DMS 273 (cell line): ENCODE data around the gene MMP21.

Source experiments
- DNase-seq: peaks from one replicate; lab custom pipeline; 2025; ENCODE audit not compliant: unreplicated experiment; lab: John Stamatoyannopoulos, UW

MMP21 gene

GRCh38 chr10:125795128-125795527, 19.5 kb upstream of the MMP21 start:
- no peak for DNase-seq

GRCh38 chr10:125792342-125793300, 17.0 kb upstream of the MMP21 start:
- no peak for DNase-seq

- no peak for DNase-seq
These were observed 12.8 kb upstream of the MMP21 start for GRCh38 chr10:125788156-125789034.

GRCh38 chr10:125785791-125786190, 10.2 kb upstream of the MMP21 start:
- no peak for DNase-seq

- DNase-seq: no peak
These were observed 8.3 kb upstream of the MMP21 start for GRCh38 chr10:125783957-125784356.

GRCh38 chr10:125783408-125783807, 7.8 kb upstream of the MMP21 start:
- DNase-seq: no peak

GRCh38 chr10:125782616-125783015, 7.0 kb upstream of the MMP21 start:
- no peak for DNase-seq

GRCh38 chr10:125782054-125782453, 6.4 kb upstream of the MMP21 start:
- no peak for DNase-seq

GRCh38 chr10:125781374-125781773, 5.8 kb upstream of the MMP21 start:
- DNase-seq: no peak

GRCh38 chr10:125779403-125780327, 4.0 kb upstream of the MMP21 start:
- DNase-seq: peak; percentile 28

- DNase-seq: no peak
These were observed 2.9 kb upstream of the MMP21 start for GRCh38 chr10:125778556-125778955.

- DNase-seq: no peak
These were observed 2.2 kb upstream of the MMP21 start for GRCh38 chr10:125777806-125778205.

GRCh38 chr10:125774581-125775191, 935 bp downstream of the MMP21 start:
- DNase-seq: no peak

- DNase-seq: no peak
These were observed 1.7 kb downstream of the MMP21 start for GRCh38 chr10:125773687-125774543.

- no peak for DNase-seq
These were observed 2.8 kb downstream of the MMP21 start for GRCh38 chr10:125772864-125773180.

GRCh38 chr10:125772112-125772863, 3.3 kb downstream of the MMP21 start:
- no peak for DNase-seq

GRCh38 chr10:125770844-125771243, 4.8 kb downstream of the MMP21 start:
- DNase-seq: no peak

GRCh38 chr10:125769175-125769574, 6.4 kb downstream of the MMP21 start:
- DNase-seq: no peak
